CD4-positive, CD25-positive, alpha-beta regulatory T cell (primary cell): ENCODE data around the gene SNX8. TPM values are rescaled to one million over a fixed set of nuclear protein-coding genes. Genes with fewer than 3 reads are reported as not detected.
"Not testable (repeated sequence)": the region's sequence is repeated elsewhere in the genome, so short reads cannot be mapped to it uniquely, and the experiment has no call there.

Source experiments
- ATAC-seq, 2 donors: fragments of 150-1000 bp; cut with Tn5 transposase; one replicate each; pipeline ENCODE4 v1.10.0; 2021; ENCODE audit warnings: low read depth in 2 of 2, moderate number of reproducible peaks in 2 of 2, moderate library complexity in 1 of 2
- DNase-seq, 3 donors: peaks; one replicate each; pipeline versions ENCODE4 v3.0.0 to v3.0.0-alpha.2; 2012 to 2022; ENCODE audit warnings: mixed read lengths in 1 of 3
- H3K27ac ChIP-seq: one replicate; pipeline ENCODE4 v1.7.0; 2013; ENCODE audit warnings: mild to moderate bottlenecking, low read length; ENCODE audit not compliant: insufficient read depth, poor library complexity, severe bottlenecking
- H3K27me3 ChIP-seq: one replicate; pipeline ENCODE4 v1.7.0; 2013; ENCODE audit warnings: low read length; ENCODE audit not compliant: control insufficient read depth, insufficient read depth
- H3K36me3 ChIP-seq: one replicate; pipeline ENCODE4 v1.7.0; 2013; ENCODE audit warnings: mild to moderate bottlenecking, low read length, moderate library complexity; ENCODE audit not compliant: control insufficient read depth, insufficient read depth
- H3K4me1 ChIP-seq: 2 replicates; pipeline ENCODE4 v1.7.0; 2013; ENCODE audit warnings: mild to moderate bottlenecking, low read length; ENCODE audit not compliant: insufficient read depth, control insufficient read depth, poor library complexity, severe bottlenecking
- H3K4me3 ChIP-seq: one replicate; pipeline ENCODE4 v1.7.0; 2013; ENCODE audit warnings: low read depth, mild to moderate bottlenecking, low read length, moderate library complexity
- H3K9me3 ChIP-seq, 2 experiments: 1 replicate in 1 of 2; 2 replicates in 1 of 2; pipeline ENCODE4 v1.7.0; 2013; ENCODE audit warnings: low read length in 2 of 2, mild to moderate bottlenecking in 1 of 2, moderate library complexity in 1 of 2; ENCODE audit not compliant: control insufficient read depth in 2 of 2
- H3K27ac Mint-ChIP-seq, 3 donors: one replicate each; pipeline ENCODE4 v1.8.0; 2020 to 2022; ENCODE audit warnings: mild to moderate bottlenecking in 3 of 3, mixed read lengths in 3 of 3, moderate library complexity in 2 of 3
- H3K27me3 Mint-ChIP-seq: one replicate; pipeline ENCODE4 v1.8.0; 2022; ENCODE audit warnings: mild to moderate bottlenecking, mixed read lengths
- H3K36me3 Mint-ChIP-seq: one replicate; pipeline ENCODE4 v1.8.0; 2020; ENCODE audit warnings: mixed read lengths
- H3K4me1 Mint-ChIP-seq, 4 donors: one replicate each; pipeline ENCODE4 v1.8.0; 2020 to 2022; ENCODE audit warnings: mixed read lengths in 4 of 4, mild to moderate bottlenecking in 1 of 4
- H3K4me3 Mint-ChIP-seq, 4 donors: one replicate each; pipeline ENCODE4 v1.8.0; 2020 to 2022; ENCODE audit warnings: mild to moderate bottlenecking in 4 of 4, mixed read lengths in 4 of 4, moderate library complexity in 3 of 4
- H3K9me3 Mint-ChIP-seq, 7 donors: one replicate each; pipeline ENCODE4 v1.8.0; 2020 to 2022; ENCODE audit warnings: mixed read lengths in 7 of 7, mild to moderate bottlenecking in 3 of 7, moderate library complexity in 2 of 7
- polyA plus RNA-seq, 4 donors: library from polyadenylated mRNA; unstranded; fragments of 300-500 nt; fragmentation: Illumina TruSeq; gene quantifications; one replicate each; pipeline ENCODE4 v1.2.3, GENCODE V29; 2021
- total RNA-seq: library from RNA; stranded (reverse); gene quantifications from one replicate; pipeline ENCODE4 v1.2.3, GENCODE V29; 2022

The SNX8 gene
- total and polyA plus RNA-seq, 5 donors from 2014 or later, result 5.7 to 14.5 (median 9.5) TPM

DNA sequence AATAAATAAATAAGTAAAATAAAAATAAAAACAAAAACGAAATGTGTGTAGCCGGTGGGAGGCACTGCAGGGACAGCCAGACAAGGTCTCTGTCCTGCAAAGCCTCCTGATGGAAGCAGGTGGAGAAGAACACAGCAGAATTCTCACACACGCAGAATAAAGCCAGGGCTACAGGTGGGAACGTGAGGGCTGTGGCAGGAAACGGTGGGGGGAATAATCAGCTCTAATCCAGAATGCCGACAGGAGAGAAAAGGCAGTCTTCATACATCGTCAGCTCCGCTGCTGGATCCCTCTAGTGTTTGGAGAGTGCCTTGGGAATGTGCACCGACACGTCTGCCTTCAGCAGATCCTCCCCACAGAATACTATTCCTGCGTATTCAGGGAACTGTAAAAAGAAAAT, 6.8 kb upstream of the SNX8 start:
- peaks cover 0 to 3% (median 1%) of the 10 kb centered on the region in 4 donors for H3K4me1 Mint-ChIP-seq
- H3K4me1 ChIP-seq, result no peaks in the 10 kb centered on the region
- H3K36me3 Mint-ChIP-seq, result no peaks in the 10 kb centered on the region
- DNase-seq, result no peak
- H3K27ac Mint-ChIP-seq, result no peak overlapping the region
- H3K4me3 ChIP-seq, result no peak overlapping the region
- no peaks in the 10 kb centered on the region for H3K9me3 Mint-ChIP-seq
- no peak for ATAC-seq
- H3K4me3 Mint-ChIP-seq, result no peak overlapping the region
- H3K27me3 ChIP-seq, result no peaks in the 10 kb centered on the region
- peaks cover 15% of the 10 kb centered on the region for H3K27me3 Mint-ChIP-seq
- no peaks in the 10 kb centered on the region for H3K9me3 ChIP-seq
- no peaks in the 10 kb centered on the region for H3K36me3 ChIP-seq
- H3K27ac ChIP-seq, result no peak overlapping the region

DNA sequence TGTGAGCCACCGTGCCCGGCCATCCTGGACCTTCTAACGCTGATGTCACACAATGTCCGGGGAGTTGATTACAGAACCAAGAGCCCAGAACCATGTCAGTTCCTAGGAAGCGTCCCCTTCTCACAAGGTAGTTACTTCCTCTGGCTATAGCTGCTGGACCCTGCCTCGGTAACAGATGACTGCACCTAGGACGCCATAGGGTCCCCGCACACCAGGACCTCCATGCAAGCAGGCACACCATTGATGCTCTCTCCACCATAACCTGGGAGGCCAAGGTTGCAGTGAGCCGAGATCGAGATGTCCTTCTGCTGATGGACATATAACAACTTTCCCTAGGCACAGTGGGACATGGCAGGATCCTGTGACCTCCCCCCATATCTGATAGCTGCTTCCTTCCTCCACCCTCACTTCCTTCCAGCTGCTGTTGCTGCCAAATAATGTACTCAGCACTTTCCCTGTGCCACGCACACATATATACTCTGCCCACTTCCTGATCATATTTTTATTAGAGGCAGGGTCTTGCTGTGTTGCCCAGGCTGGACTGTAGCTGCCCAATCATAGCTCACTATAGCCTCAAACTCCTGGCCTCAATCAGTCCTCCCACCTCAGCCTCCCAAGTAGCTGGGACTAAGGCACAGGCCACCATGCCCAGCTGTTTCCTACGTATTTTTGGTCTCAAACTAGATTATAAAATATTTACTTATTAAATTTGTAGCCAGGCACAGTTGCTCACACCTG, 3.5 kb upstream of the SNX8 start:
- Mint-ChIP-seq H3K4me1 (peaks cover 0 to 6% (median 5%) of the 10 kb centered on the region in 4 donors), H3K36me3 (no peaks in the 10 kb centered on the region), H3K9me3 (peaks cover 0 to 2% (median 0%) of the 10 kb centered on the region in 7 donors), H3K27me3 (peaks cover 15% of the 10 kb centered on the region), H3K4me3 (peak overlapping the region in 1 of 4 donors; percentile 0), H3K27ac (no peak overlapping the region)
- no peak for ATAC-seq
- DNase-seq, result no peak
- Histone ChIP-seq H3K9me3 (no peaks in the 10 kb centered on the region), H3K27me3 (no peaks in the 10 kb centered on the region), H3K27ac (no peak overlapping the region), H3K4me1 (peaks cover 7% of the 10 kb centered on the region), H3K36me3 (no peaks in the 10 kb centered on the region), H3K4me3 (no peak overlapping the region)

DNA sequence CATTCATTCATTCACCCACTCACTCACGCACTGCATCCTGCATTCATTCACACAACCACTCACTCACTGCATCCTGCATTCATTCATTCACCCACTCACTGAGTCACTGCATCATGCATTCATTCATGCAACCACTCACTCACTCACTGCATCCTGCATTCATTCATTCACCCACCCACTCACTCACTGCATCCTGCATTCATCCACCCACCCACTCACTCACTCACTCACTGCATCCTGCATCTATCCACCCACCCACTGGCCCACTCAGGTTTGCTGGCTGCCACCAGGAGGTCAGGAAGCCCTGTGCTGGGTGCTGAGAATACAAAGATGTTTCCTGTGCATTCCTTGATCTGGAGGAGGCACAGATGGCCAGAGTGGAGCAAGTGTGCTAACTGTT, 2.3 kb upstream of the SNX8 start:
- H3K4me1 ChIP-seq, result peaks cover 7% of the 10 kb centered on the region
- H3K36me3 ChIP-seq, result no peaks in the 10 kb centered on the region
- no peaks in the 10 kb centered on the region for H3K9me3 ChIP-seq
- Mint-ChIP-seq H3K27me3 (peaks cover 8% of the 10 kb centered on the region), H3K4me1 (peaks cover 0 to 14% (median 10%) of the 10 kb centered on the region in 4 donors), H3K4me3 (no peak overlapping the region), H3K9me3 (peaks cover 0 to 2% (median 0%) of the 10 kb centered on the region in 7 donors), H3K36me3 (peaks cover 4% of the 10 kb centered on the region), H3K27ac (no peak overlapping the region)
- no peaks in the 10 kb centered on the region for H3K27me3 ChIP-seq
- no peak overlapping the region for H3K27ac ChIP-seq
- no peak overlapping the region for H3K4me3 ChIP-seq
- no peak for DNase-seq
- no peak for ATAC-seq

DNA sequence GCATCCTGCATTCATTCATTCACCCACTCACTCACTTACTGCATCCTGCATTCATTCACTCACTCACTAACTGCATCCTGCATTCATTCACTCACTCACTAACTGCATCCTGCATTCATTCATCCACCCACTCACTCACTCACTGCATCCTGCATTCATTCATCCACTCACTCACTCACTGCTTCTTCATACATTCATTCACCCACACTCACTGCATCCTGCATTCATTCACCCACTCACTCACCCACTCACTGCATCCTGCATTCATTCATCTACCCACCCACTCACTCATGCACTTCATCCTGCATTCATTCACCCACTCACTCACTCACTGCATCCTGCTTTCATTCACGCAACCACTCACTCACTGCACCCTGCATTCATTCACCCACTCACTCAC, 1.5 kb upstream of the SNX8 start:
- Mint-ChIP-seq H3K9me3 (peaks cover 0 to 2% (median 0%) of the 10 kb centered on the region in 7 donors), H3K4me1 (peaks cover 0 to 14% (median 10%) of the 10 kb centered on the region in 4 donors), H3K27ac (no peak overlapping the region), H3K27me3 (peaks cover 4% of the 10 kb centered on the region), H3K36me3 (peaks cover 4% of the 10 kb centered on the region), H3K4me3 (no peak overlapping the region)
- no peak for DNase-seq
- Histone ChIP-seq H3K36me3 (no peaks in the 10 kb centered on the region), H3K4me3 (no peak overlapping the region), H3K27ac (no peak overlapping the region), H3K4me1 (peaks cover 7% of the 10 kb centered on the region), H3K27me3 (no peaks in the 10 kb centered on the region), H3K9me3 (no peaks in the 10 kb centered on the region)
- ATAC-seq, result no peak

DNA sequence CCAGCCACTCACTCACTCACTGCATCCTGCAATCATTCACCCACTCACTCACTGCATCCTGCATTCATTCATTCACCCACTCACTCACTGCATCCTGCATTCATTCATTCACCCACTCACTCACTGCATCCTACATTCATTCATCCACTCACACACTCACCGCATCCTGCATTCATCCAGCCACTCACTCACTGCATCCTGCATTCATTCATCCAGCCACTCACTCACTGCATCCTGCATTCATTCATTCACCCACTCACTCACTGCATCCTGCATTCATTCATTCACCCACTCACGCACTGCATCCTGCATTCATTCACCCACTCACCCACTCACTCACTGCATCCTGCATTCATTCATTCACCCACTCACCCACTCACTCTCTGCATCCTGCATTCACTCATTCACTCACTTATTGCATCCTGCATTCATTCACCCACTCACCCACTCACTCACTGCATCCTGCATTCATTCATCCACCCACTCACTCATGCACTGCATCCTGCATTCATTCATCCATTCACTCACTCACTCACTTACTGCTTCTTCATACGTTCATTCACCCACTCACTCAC, 802 bp upstream of the SNX8 start:
- not testable (repeated sequence) for H3K27me3 Mint-ChIP-seq, H3K36me3 Mint-ChIP-seq, H3K4me1 ChIP-seq, H3K9me3 Mint-ChIP-seq, H3K36me3 ChIP-seq, H3K27me3 ChIP-seq, H3K27ac Mint-ChIP-seq, H3K9me3 ChIP-seq, DNase-seq, ATAC-seq, H3K4me3 Mint-ChIP-seq
- peak overlapping the region; percentile 60 for H3K27ac ChIP-seq
- H3K4me3 ChIP-seq, result peak overlapping the region; percentile 42
- H3K4me1 Mint-ChIP-seq, result peaks cover 0 to 14% (median 10%) of the 10 kb centered on the region in 4 donors

DNA sequence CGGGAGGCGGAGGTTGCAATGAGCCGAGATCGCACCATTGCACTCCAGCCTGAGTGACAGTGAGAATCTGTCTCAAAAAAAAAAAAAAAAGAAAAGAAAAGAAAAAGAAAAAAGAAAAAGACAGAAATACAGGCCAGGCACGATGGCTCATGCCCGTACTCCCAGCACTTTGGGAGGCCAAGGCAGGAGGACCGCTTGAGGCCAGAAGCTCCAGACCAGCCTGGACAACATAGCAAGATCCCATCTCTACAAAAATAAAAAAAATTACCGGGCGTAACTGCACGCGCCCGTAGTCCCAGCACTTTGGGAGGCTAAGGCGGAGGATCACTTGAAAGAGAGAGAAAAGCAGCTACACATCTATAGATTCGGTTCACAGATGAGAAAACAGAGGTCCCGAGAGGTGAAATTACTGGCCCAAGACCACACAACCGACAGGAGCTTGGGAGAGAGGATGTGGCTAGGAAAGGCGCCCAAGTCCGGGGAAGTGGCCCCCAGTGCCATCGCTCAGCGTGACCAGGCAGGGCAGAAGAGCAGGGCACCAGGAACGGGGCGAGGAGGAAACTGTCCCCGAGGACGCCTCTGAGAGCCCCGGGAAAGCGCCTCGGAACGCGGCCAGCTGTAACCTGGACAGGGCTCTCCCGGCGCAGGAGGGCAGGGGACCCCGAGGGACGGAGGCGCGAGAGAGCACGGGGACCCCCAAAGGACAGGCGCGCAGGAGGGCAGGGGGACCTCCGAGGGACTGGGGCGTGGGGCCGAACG, 612 bp downstream of the SNX8 start:
- peak overlapping the region; percentile 50 for H3K4me3 ChIP-seq
- peaks cover 7% of the 10 kb centered on the region for H3K4me1 ChIP-seq
- no peaks in the 10 kb centered on the region for H3K27me3 ChIP-seq
- H3K36me3 ChIP-seq, result peaks cover 4% of the 10 kb centered on the region
- no peaks in the 10 kb centered on the region for H3K27me3 Mint-ChIP-seq
- H3K4me3 Mint-ChIP-seq, result peak overlapping the region; percentile 91 to 98 (median 94)
- ATAC-seq (peak in 1 of 2 donors; percentile 0), DNase-seq (peak in 1 of 3 donors; percentile 34)
- H3K4me1 Mint-ChIP-seq, result peaks cover 0 to 14% (median 10%) of the 10 kb centered on the region in 4 donors
- H3K27ac ChIP-seq, result peak overlapping the region; percentile 74
- peaks cover 4% of the 10 kb centered on the region for H3K36me3 Mint-ChIP-seq
- no peaks in the 10 kb centered on the region for H3K9me3 ChIP-seq
- H3K27ac Mint-ChIP-seq, result peak overlapping the region; percentile 90 to 95 (median 95)
- peaks cover 0 to 2% (median 0%) of the 10 kb centered on the region in 7 donors for H3K9me3 Mint-ChIP-seq

DNA sequence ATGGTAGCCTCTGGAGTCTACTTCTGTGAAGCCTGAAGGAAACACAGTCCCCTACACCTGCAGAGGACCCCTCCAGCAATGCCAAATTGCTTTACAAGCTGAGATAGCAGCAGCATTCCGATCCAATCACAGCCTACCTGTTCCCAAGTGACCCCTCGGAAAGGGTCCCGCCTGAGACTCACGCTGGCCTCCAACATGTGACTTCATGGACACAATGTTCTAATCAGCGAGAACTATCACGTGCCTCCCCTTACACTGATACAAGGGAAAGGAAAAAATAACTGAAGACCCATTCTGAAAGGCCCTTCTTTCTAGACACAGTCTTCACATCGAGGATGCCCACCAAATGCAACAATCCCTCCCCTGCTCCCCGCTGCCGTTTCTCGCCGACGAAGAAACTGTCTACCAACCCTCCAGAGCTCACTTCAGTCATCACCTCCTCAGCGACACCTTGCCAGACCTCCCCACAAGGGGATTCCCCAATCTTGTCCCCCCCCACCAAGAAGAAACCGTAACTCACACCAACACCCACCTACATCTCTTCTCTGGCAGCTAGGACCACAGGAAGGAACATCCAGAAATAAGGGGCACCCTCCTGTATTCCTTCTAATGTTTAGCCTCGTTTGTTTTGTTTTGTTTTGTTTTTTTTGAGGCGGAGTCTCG, 1.8 kb downstream of the SNX8 start:
- no peak for ATAC-seq
- Mint-ChIP-seq H3K9me3 (peaks cover 0 to 2% (median 0%) of the 10 kb centered on the region in 7 donors), H3K4me1 (peaks cover 0 to 12% (median 9%) of the 10 kb centered on the region in 4 donors), H3K36me3 (peaks cover 4% of the 10 kb centered on the region), H3K4me3 (peak overlapping the region; percentile 65 to 82 (median 80)), H3K27ac (peak overlapping the region in 2 of 3 donors; percentile 41 to 51), H3K27me3 (no peaks in the 10 kb centered on the region)
- Histone ChIP-seq H3K27me3 (no peaks in the 10 kb centered on the region), H3K36me3 (peaks cover 4% of the 10 kb centered on the region), H3K4me3 (no peak overlapping the region), H3K4me1 (peaks cover 7% of the 10 kb centered on the region), H3K9me3 (no peaks in the 10 kb centered on the region), H3K27ac (no peak overlapping the region)
- DNase-seq, result no peak
